ENCODE results near the gene EIF3K.
A peak's percentile ranks its signal among the peaks of the same experiment; 100 is the strongest.
"Not testable (repeated sequence)": the region's sequence is repeated elsewhere in the genome, so short reads cannot be mapped to it uniquely, and the experiment has no call there.

The EIF3K gene

GRCh38 chr19:38617764-38618589 lies 1.0 kb upstream of the EIF3K start, which contains the start of gene MAP4K1:
MAP4K1 (minus strand) TSS chr19:38617953; CDS start chr19:38617895, 58 bp downstream.
- DNase-seq (ENCODE audit: low read depth in 2 of 2): no peak

DNA sequence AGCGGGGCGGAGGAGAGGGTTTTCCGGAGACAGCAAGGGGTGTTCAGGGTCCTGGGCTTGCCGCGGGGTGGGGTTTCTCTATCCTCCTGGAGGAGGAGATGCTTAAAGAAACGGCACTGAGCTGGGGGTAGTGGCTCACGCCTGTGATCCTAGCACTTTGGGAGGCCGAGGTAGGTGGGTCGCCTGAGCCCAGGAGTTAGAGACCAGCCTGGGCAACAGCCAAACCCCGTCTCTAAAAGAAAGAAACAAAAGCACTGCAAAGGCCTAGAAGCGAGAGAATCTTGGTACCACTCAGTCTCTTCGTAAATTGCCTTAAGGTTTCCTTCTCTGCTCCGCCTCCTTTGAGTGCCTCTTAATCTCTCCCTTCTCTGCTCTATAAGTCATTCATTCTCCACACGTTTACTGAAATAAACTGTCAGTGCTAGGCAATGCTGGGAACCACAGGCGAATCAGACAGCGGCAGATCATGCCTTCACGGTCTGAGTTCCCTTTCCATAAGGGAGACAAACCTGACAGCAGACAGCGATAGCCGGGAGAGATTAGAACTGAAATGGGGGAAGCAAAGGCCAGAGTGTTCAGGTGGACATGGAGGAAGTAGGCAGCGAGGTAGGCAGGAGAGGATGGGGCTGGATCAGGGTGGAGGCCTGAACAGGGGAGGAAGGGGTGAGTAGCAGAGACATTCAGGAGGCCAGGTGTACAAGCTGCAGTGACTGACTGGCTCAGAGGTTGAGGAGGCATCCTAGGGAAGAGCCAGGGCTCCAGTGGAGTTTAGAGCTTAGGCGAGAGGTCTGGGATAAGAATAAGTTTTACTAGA lies 580 bp downstream of the EIF3K start:
- DNase-seq (ENCODE audit: low read depth in 2 of 2): no peak

DNA sequence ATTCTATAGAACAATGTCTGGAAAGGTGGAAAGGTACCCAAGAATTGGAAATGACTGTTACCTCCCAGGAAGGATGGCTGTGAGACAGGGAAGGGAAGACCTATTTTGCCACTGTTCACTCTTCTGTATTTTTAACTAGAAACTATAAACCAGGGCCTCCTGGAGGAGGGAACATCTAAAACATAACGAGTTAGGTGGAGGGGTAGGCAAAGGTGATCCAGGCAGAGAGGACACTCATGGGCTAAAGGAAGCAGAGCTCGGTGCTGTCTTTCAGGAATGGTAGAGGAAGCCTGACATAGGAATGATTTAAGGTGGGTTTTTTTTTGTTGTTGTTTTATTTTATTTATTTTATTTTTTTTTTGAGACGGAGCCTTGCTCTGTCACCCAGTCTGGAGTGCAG lies 5.8 kb downstream of the EIF3K start:
- DNase-seq (ENCODE audit: low read depth in 2 of 2): no peak

- DNase-seq (ENCODE audit: low read depth in 2 of 2): no peak
Observed at GRCh38 chr19:38626401-38626800, 7.4 kb downstream of the EIF3K start.

- DNase-seq (ENCODE audit: low read depth in 2 of 2): no peak
Observed at GRCh38 chr19:38629568-38629967, 10.6 kb downstream of the EIF3K start.

GRCh38 chr19:38631301-38631700 lies 12.3 kb downstream of the EIF3K start:
- not testable (repeated sequence) for DNase-seq (ENCODE audit: low read depth in 2 of 2)

- DNase-seq (ENCODE audit: low read depth in 2 of 2): not testable (repeated sequence)
Observed at GRCh38 chr19:38631811-38632475, 13.0 kb downstream of the EIF3K start.

- DNase-seq (ENCODE audit: low read depth in 2 of 2): no peak
Observed at GRCh38 chr19:38632476-38633213, 13.7 kb downstream of the EIF3K start.

DNA sequence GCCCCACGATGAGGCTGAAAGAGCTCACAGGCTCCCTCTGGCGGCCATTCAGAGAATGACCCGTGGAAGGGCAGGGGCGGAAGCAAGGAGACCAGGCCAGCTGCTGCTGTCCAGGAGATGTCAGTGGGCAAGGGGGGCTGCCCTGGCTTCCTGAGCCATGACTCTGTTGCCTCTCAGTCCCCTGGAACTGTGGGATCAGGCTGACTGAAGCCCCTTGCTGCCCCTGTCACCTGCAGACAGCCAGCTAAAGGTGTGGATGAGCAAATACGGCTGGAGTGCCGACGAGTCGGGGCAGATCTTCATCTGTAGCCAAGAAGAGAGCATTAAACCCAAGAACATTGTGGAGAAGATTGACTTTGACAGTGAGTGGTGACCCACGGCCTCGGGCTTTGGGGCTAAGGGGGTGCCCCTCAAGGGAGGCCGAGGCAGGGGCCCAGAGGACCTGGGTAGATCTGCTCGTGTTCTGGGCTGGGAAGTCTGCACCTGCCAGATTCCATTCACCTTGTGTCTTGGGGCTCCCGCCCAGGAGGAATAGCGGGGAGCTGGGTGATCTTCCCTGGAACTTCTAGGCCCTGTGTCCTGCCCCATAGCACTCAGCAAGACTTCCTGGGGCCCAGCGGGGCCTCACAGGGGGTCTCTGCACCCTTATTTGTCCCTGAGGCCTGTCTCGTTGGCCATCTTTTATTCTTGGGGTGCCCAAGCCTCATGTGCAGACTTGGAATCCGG lies 15.9 kb downstream of the EIF3K start:
- no peak for DNase-seq (ENCODE audit: low read depth in 2 of 2)

- DNase-seq (ENCODE audit: low read depth in 2 of 2): no peak
Observed at GRCh38 chr19:38635483-38636399, 16.8 kb downstream of the EIF3K start.

DNA sequence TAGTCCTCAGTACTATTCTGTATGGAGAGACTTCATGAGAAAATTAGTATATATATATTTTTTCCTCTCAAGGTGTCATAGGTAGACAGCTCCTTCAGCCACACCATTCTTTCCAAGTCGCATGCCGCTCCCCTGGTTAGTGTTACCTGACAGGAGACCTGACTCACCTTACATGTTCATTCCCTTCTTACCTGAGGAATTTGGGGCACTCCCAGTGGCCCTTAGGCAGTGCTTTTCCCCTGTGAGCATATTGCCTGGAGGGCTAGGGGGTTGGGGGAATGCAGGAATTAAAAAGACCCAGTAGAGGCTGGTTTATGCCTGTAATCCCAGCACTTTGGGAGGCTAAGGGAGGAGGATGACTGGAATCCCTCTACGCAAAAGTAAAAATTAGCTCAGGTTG lies 19.5 kb downstream of the EIF3K start:
- DNase-seq (ENCODE audit: low read depth in 2 of 2): no peak

GRCh38 chr19:38639679-38640078 lies 20.7 kb downstream of the EIF3K start:
- no peak for DNase-seq (ENCODE audit: low read depth in 2 of 2)

- no peak for DNase-seq (ENCODE audit: low read depth in 2 of 2)
Observed at GRCh38 chr19:38640368-38640767, 21.4 kb downstream of the EIF3K start.

- no peak for DNase-seq (ENCODE audit: low read depth in 2 of 2)
Observed at GRCh38 chr19:38642176-38642575, 23.2 kb downstream of the EIF3K start.

GRCh38 chr19:38644719-38645118 lies 25.7 kb downstream of the EIF3K start:
- DNase-seq (ENCODE audit: low read depth in 2 of 2): no peak

DNA sequence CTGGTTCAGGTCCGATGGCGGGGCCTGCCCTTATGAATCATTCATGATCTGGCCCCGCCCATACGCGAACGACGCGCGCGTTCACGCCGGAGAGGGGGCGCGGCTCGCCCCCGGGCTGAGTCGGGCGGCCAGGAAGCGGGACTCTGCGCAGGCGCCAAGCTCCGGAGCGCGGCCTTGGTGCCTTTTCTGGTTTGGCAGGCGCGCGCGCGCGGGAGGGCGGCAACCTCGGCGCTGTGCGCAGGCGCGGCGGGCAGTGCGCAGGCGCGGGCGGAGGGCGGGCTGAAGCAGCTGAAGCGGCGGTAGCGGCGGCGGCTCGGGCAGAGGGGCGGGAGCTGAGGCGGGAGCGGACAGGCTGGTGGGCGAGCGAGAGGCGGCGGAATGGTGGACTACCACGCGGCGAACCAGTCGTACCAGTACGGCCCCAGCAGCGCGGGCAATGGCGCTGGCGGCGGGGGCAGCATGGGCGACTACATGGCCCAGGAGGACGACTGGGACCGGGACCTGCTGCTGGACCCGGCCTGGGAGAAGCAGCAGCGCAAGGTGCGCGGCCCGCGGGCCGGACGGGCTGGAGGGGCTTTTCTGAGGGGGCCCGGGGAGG lies 28.5 kb downstream of the EIF3K start, which contains the start of gene ACTN4:
Gene ACTN4, plus strand, starts transcription at position 282 of the 598 bp plus-strand sequence. Its CDS starts 97 bp downstream, at position 379.
- DNase-seq (ENCODE audit: low read depth in 2 of 2): peak; percentile 94 to 95

GRCh38 chr19:38647966-38648768 lies 29.2 kb downstream of the EIF3K start:
- no peak for DNase-seq (ENCODE audit: low read depth in 2 of 2)

GRCh38 chr19:38648769-38649304 lies 29.8 kb downstream of the EIF3K start:
- no peak for DNase-seq (ENCODE audit: low read depth in 2 of 2)
